Neural progenitor cell (in vitro differentiated cells): ENCODE measurements around the gene HDAC8. TPM values are rescaled to one million over a fixed set of nuclear protein-coding genes. Genes with fewer than 3 reads are reported as not detected.
"Not testable (repeated sequence)": the region's sequence is repeated elsewhere in the genome, so short reads cannot be mapped to it uniquely, and the experiment has no call there.

Experiments
- DNase-seq: peaks from one replicate; pipeline ENCODE4 v3.0.0-alpha.2; 2016; ENCODE audit warnings: low spot score
- H2AFZ ChIP-seq: fragments of 200-600 bp; sonication (generic); replicated peaks from 2 replicates; pipeline ENCODE4 v1.6.1; 2016; ENCODE audit warnings: antibody characterized with exemption
- H3F3A ChIP-seq: fragments of 200-600 bp; sonication (generic); 2 replicates; pipeline ENCODE4 v1.6.1; 2016; ENCODE audit warnings: antibody characterized with exemption, low read depth
- H3K27ac ChIP-seq: fragments of 200-600 bp; sonication (generic); 2 replicates; pipeline ENCODE4 v1.5.1; 2016; ENCODE audit warnings: mild to moderate bottlenecking
- H3K27me3 ChIP-seq: fragments of 200-600 bp; sonication (generic); 2 replicates; pipeline ENCODE4 v1.6.1; 2016; ENCODE audit warnings: mild to moderate bottlenecking, moderate library complexity
- H3K36me3 ChIP-seq: fragments of 200-600 bp; sonication (generic); 2 replicates; pipeline ENCODE4 v1.5.1; 2016
- H3K4me1 ChIP-seq: fragments of 200-600 bp; sonication (generic); 2 replicates; pipeline ENCODE4 v1.6.1; 2016; ENCODE audit warnings: mixed run types
- H3K4me2 ChIP-seq: fragments of 200-600 bp; sonication (generic); 2 replicates; pipeline ENCODE4 v1.6.1; 2016
- H3K4me3 ChIP-seq: fragments of 200-600 bp; sonication (generic); 2 replicates; pipeline ENCODE4 v1.5.1; 2016
- H3K79me2 ChIP-seq: fragments of 200-600 bp; sonication (generic); 2 replicates; pipeline ENCODE4 v1.6.1; 2016; ENCODE audit warnings: low read depth
- H3K9ac ChIP-seq: fragments of 200-600 bp; sonication (generic); 2 replicates; pipeline ENCODE4 v1.6.1; 2016
- H3K9me3 ChIP-seq: fragments of 200-600 bp; sonication (generic); 2 replicates; pipeline ENCODE4 v1.5.1; 2016; ENCODE audit warnings: low read depth
- H4K20me1 ChIP-seq: fragments of 200-600 bp; sonication (generic); 2 replicates; pipeline ENCODE4 v1.6.1; 2016; ENCODE audit warnings: low read depth
- H3K27ac Mint-ChIP-seq: 3 replicates; pipeline ENCODE4 v1.8.0; 2021; ENCODE audit warnings: mixed read lengths
- H3K27me3 Mint-ChIP-seq: 2 replicates; pipeline ENCODE4 v1.8.0; 2022; ENCODE audit warnings: low read depth, mild to moderate bottlenecking, inconsistent platforms, moderate library complexity, mixed read lengths; ENCODE audit not compliant: insufficient read depth
- H3K36me3 Mint-ChIP-seq: 3 replicates; pipeline ENCODE4 v1.8.0; 2021; ENCODE audit warnings: mixed read lengths
- H3K4me1 Mint-ChIP-seq: 3 replicates; pipeline ENCODE4 v1.8.0; 2021; ENCODE audit warnings: mixed read lengths
- H3K4me3 Mint-ChIP-seq: 3 replicates; pipeline ENCODE4 v1.8.0; 2021; ENCODE audit warnings: mild to moderate bottlenecking, moderate library complexity, mixed read lengths
- H3K9me3 Mint-ChIP-seq: 3 replicates; pipeline ENCODE4 v1.8.0; 2020; ENCODE audit warnings: mixed read lengths
- CTCF ChIP-seq: fragments of 200-600 bp; sonication (generic); IDR thresholded peaks from 2 replicates; pipeline ENCODE4 v1.5.1; 2017; ENCODE audit warnings: antibody characterized with exemption, mild to moderate bottlenecking
- EZH2 ChIP-seq: fragments of 200-600 bp; sonication (generic); IDR thresholded peaks from 2 replicates; pipeline ENCODE4 v1.6.1; 2017; ENCODE audit warnings: antibody characterized with exemption, mild to moderate bottlenecking, moderate library complexity
- EZH2phosphoT487 ChIP-seq: fragments of 200-600 bp; sonication (generic); IDR thresholded peaks from 2 replicates; pipeline ENCODE4 v1.6.1; 2017; ENCODE audit warnings: antibody characterized with exemption
- total RNA-seq: library from RNA; depleted of rRNA; stranded (reverse); fragments of >200 nt; gene quantifications from 2 replicates; pipeline ENCODE4 v1.2.3, GENCODE V29; 2015; ENCODE audit warnings: low replicate concordance

The HDAC8 gene
- total RNA-seq, 1 donor from 2014 or later, result 37.8 TPM

- Histone ChIP-seq H3K4me3 (no peak overlapping the region), H3F3A (no peaks in the 10 kb centered on the region), H3K9ac (no peak overlapping the region), H3K9me3 (no peaks in the 10 kb centered on the region), H3K27me3 (no peaks in the 10 kb centered on the region), H3K27ac (no peak overlapping the region), H3K79me2 (no peaks in the 10 kb centered on the region), H3K4me1 (no peaks in the 10 kb centered on the region), H3K4me2 (no peak overlapping the region), H3K36me3 (no peaks in the 10 kb centered on the region), H4K20me1 (no peaks in the 10 kb centered on the region), H2AFZ (no peak overlapping the region)
- Mint-ChIP-seq H3K36me3 (peaks cover 8% of the 10 kb centered on the region), H3K9me3 (peaks cover 8% of the 10 kb centered on the region), H3K27ac (no peak overlapping the region), H3K27me3 (no peaks in the 10 kb centered on the region), H3K4me3 (no peak overlapping the region), H3K4me1 (peaks cover 5% of the 10 kb centered on the region)
- no peak for DNase-seq
- no peak for TF ChIP-seq EZH2
- TF ChIP-seq CTCF, result no peak
- no peak for TF ChIP-seq EZH2phosphoT487
Observed at GRCh38 chrX:72326605-72327300, 245.9 kb downstream of the HDAC8 start.

- H3K4me3 Mint-ChIP-seq, H3K4me1 ChIP-seq, DNase-seq, H3K4me1 Mint-ChIP-seq, H3K9me3 Mint-ChIP-seq, H2AFZ ChIP-seq, H3F3A ChIP-seq, H3K4me2 ChIP-seq, H4K20me1 ChIP-seq, H3K9me3 ChIP-seq, H3K36me3 ChIP-seq, H3K36me3 Mint-ChIP-seq, H3K27ac Mint-ChIP-seq, H3K79me2 ChIP-seq, H3K27me3 ChIP-seq, H3K4me3 ChIP-seq, H3K27me3 Mint-ChIP-seq, H3K9ac ChIP-seq, H3K27ac ChIP-seq: not testable (repeated sequence)
Observed at GRCh38 chrX:72319651-72320050, 253.0 kb downstream of the HDAC8 start.

- no peaks in the 10 kb centered on the region for H3K9me3 ChIP-seq
- no peak overlapping the region for H3K27ac Mint-ChIP-seq
Observed at GRCh38 chrX:72317139-72317538, 255.5 kb downstream of the HDAC8 start.

More at GRCh38 chrX:72317139-72317538, 255.5 kb downstream of the HDAC8 start:
- DNase-seq, result no peak
- Mint-ChIP-seq H3K9me3 (peaks cover 2% of the 10 kb centered on the region), H3K27me3 (peaks cover 3% of the 10 kb centered on the region), H3K36me3 (no peaks in the 10 kb centered on the region), H3K4me3 (no peak overlapping the region), H3K4me1 (no peaks in the 10 kb centered on the region)
- H4K20me1 ChIP-seq, result no peaks in the 10 kb centered on the region
- no peaks in the 10 kb centered on the region for H3K27me3 ChIP-seq
- H3K4me2 ChIP-seq, result no peak overlapping the region
- H3K9ac ChIP-seq, result no peak overlapping the region
- H3K79me2 ChIP-seq, result no peaks in the 10 kb centered on the region
- H3K4me3 ChIP-seq, result no peak overlapping the region
- H3K36me3 ChIP-seq, result no peaks in the 10 kb centered on the region
- no peaks in the 10 kb centered on the region for H3F3A ChIP-seq
- TF ChIP-seq EZH2, result no peak
- no peak for TF ChIP-seq EZH2phosphoT487
- no peak for TF ChIP-seq CTCF
- H3K27ac ChIP-seq, result no peak overlapping the region
- no peaks in the 10 kb centered on the region for H3K4me1 ChIP-seq
- no peak overlapping the region for H2AFZ ChIP-seq
